ENCODE measurements around the gene KLF4.

The KLF4 gene

DNA sequence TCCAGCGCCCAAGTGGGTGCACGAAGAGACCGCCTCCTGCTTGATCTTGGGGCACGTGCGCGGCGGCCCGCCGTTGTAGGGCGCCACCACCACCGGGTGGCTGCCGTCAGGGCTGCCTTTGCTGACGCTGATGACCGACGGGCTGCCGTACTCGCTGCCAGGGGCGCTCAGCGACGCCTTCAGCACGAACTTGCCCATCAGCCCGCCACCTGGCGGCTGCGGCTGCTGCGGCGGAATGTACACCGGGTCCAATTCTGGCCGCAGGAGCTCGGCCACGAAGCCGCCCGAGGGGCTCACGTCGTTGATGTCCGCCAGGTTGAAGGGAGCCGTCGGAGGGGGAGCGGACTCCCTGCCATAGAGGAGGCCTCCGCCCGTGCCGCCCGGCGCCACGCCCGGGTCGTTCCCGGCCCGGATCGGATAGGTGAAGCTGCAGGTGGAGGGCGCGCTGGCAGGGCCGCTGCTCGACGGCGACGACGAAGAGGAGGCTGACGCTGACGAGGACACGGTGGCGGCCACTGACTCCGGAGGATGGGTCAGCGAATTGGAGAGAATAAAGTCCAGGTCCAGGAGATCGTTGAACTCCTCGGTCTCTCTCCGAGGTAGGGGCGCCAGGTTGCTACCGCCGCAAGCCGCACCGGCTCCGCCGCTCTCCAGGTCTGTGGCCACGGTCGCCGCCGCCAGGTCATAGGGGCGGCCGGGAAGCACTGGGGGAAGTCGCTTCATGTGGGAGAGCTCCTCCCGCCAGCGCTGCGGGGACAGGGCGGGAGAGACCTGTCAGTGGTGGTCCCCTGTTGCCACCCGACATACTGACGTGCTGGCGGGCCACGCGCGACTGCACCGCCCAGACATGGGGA is 1.8 kb downstream of the KLF4 start:
- Histone ChIP-seq H3K27ac (ENCODE audit: low read depth, low read length, severe bottlenecking) (no peak overlapping the region), H3K4me3 (ENCODE audit: extremely low read depth, insufficient read depth, low read length, poor library complexity, severe bottlenecking) (peak overlapping the region; percentile 38)
- WGBS, 2 experiments (ENCODE audit: insufficient coverage in 2 of 2), result 1 to 4% methylated on average over 75 to 84 of the region's 91 CpGs

DNA sequence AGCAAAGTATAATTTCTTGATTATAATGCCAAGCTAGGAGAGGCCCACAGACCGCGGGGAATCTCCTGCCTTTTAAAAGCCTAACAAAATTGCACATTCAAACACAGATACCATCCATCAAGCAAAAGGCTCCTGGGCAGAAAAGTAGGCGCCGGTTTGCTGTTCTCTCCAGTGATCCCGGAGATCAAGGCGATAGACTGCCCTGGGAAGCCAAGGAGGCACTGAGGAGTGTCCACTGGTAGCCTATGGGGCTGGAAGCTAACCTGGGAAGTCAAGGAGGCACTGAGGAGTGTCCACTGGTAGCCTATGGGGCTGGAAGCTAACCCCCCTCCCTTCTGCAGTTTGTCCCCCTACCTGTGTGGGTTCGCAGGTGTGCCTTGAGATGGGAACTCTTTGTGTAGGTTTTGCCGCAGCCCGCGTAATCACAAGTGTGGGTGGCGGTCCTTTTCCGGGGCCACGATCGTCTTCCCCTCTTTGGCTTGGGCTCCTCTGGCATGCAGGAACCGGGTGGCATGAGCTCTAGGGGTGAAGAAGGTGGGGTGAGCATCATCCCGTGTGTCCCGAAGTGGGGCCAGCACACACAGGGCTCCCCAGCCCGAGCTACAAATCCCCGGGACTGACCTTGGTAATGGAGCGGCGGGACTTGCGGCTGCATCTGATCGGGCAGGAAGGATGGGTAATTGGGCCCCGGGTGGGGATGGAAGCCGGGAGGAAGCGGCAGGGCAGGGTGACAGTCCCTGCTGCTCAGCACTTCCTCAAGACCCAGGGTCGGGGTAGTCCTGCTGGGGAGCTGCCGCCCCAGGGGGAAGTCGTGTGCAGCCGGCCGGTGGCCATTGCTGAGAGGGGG is 2.7 kb downstream of the KLF4 start:
- H3K4me1 ChIP-seq (ENCODE audit: control insufficient read depth, insufficient read depth, low read length, poor library complexity, severe bottlenecking), result peaks cover 4% of the 10 kb centered on the region
- H3K27ac ChIP-seq (ENCODE audit: low read depth, low read length, severe bottlenecking), result no peak overlapping the region
- no peaks in the 10 kb centered on the region for H3K9me3 ChIP-seq (ENCODE audit: control insufficient read depth, low read length)
- no peaks in the 10 kb centered on the region for H3K36me3 ChIP-seq (ENCODE audit: control insufficient read depth, insufficient read depth, low read length)
- no peak overlapping the region for H3K4me3 ChIP-seq (ENCODE audit: extremely low read depth, insufficient read depth, low read length, poor library complexity, severe bottlenecking)
- 41 to 68% methylated on average over 20 to 26 of the region's 31 CpGs for WGBS, 2 experiments (ENCODE audit: insufficient coverage in 2 of 2)

More for the DNA sequence above, 1.8 kb downstream of the KLF4 start:
- Histone ChIP-seq H3K4me1 (ENCODE audit: control insufficient read depth, insufficient read depth, low read length, poor library complexity, severe bottlenecking) (peaks cover 4% of the 10 kb centered on the region), H3K9me3 (ENCODE audit: control insufficient read depth, low read length) (no peaks in the 10 kb centered on the region), H3K36me3 (ENCODE audit: control insufficient read depth, insufficient read depth, low read length) (no peaks in the 10 kb centered on the region)

DNA sequence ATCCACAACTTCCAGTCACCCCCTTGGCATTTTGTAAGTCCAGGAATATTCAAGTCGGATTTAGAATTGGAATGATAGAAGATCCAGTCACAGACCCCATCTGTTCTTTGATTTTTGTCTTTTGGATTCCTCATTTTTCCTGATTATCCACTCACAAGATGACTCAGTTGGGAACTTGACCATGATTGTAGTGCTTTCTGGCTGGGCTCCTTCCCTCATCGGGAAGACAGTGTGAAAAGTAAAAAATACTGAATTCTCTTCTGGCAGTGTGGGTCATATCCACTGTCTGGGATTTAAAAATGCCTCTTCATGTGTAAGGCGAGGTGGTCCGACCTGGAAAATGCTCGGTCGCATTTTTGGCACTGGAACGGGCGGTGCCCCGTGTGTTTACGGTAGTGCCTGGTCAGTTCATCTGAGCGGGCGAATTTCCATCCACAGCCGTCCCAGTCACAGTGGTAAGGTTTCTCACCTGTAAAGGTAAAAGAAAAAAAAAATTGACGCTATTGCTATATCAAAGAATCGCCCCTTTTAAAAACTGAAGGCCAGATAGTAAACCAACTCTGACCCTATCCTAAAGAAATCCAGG is 4.0 kb downstream of the KLF4 start:
- 95 to 96% methylated on average over 11 of the region's 15 CpGs for WGBS, 2 experiments (ENCODE audit: insufficient coverage in 2 of 2)
- no peak overlapping the region for H3K4me3 ChIP-seq (ENCODE audit: extremely low read depth, insufficient read depth, low read length, poor library complexity, severe bottlenecking)
- no peak overlapping the region for H3K27ac ChIP-seq (ENCODE audit: low read depth, low read length, severe bottlenecking)
- peaks cover 4% of the 10 kb centered on the region for H3K4me1 ChIP-seq (ENCODE audit: control insufficient read depth, insufficient read depth, low read length, poor library complexity, severe bottlenecking)
- no peaks in the 10 kb centered on the region for H3K9me3 ChIP-seq (ENCODE audit: control insufficient read depth, low read length)
- H3K36me3 ChIP-seq (ENCODE audit: control insufficient read depth, insufficient read depth, low read length), result no peaks in the 10 kb centered on the region

DNA sequence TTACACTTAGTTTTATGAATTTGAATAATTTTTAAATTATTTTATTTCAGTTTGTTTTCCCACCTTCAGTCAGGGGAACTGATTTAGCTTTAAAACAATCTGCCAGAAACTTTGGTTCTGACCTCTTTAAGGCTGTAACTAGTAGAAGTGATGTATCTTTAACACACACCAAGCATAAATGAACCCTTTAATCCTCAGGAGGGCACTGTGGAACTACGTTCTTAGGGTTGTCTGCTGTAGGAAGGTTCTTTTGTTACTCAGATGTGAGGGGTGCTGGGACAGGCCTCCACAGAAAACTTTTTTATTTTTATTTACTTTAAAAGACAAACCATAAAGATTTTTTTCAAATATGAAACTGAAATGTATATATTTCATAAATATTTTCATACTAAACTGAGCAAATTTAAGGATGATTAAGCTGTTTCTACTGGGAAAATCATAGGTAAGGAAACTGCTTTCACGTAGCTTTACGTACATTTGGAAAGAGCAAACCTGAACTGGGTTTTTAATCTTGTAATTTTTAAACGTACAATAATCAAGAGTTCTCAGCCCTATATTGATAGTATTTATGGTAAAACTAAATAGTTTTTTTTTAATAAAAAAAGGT is 5.3 kb downstream of the KLF4 start:
- WGBS, 2 experiments (ENCODE audit: insufficient coverage in 2 of 2), result no CpG with 5 or more reads among the region's 4 CpGs
- Histone ChIP-seq H3K9me3 (ENCODE audit: control insufficient read depth, low read length) (no peaks in the 10 kb centered on the region), H3K36me3 (ENCODE audit: control insufficient read depth, insufficient read depth, low read length) (no peaks in the 10 kb centered on the region), H3K4me3 (ENCODE audit: extremely low read depth, insufficient read depth, low read length, poor library complexity, severe bottlenecking) (no peak overlapping the region), H3K4me1 (ENCODE audit: control insufficient read depth, insufficient read depth, low read length, poor library complexity, severe bottlenecking) (peaks cover 4% of the 10 kb centered on the region), H3K27ac (ENCODE audit: low read depth, low read length, severe bottlenecking) (no peak overlapping the region)

GRCh38 chr9:107483666-107484065 is 5.9 kb downstream of the KLF4 start:
- Histone ChIP-seq H3K4me3 (ENCODE audit: extremely low read depth, insufficient read depth, low read length, poor library complexity, severe bottlenecking) (no peak overlapping the region), H3K4me1 (ENCODE audit: control insufficient read depth, insufficient read depth, low read length, poor library complexity, severe bottlenecking) (no peaks in the 10 kb centered on the region), H3K9me3 (ENCODE audit: control insufficient read depth, low read length) (no peaks in the 10 kb centered on the region), H3K27ac (ENCODE audit: low read depth, low read length, severe bottlenecking) (no peak overlapping the region), H3K36me3 (ENCODE audit: control insufficient read depth, insufficient read depth, low read length) (no peaks in the 10 kb centered on the region)
- 43 to 80% methylated on average over 1 of the region's 2 CpGs for WGBS, 2 experiments (ENCODE audit: insufficient coverage in 2 of 2)

- Histone ChIP-seq H3K4me3 (ENCODE audit: extremely low read depth, insufficient read depth, low read length, poor library complexity, severe bottlenecking) (no peak overlapping the region), H3K36me3 (ENCODE audit: control insufficient read depth, insufficient read depth, low read length) (no peaks in the 10 kb centered on the region), H3K27ac (ENCODE audit: low read depth, low read length, severe bottlenecking) (no peak overlapping the region), H3K4me1 (ENCODE audit: control insufficient read depth, insufficient read depth, low read length, poor library complexity, severe bottlenecking) (no peaks in the 10 kb centered on the region), H3K9me3 (ENCODE audit: control insufficient read depth, low read length) (no peaks in the 10 kb centered on the region)
- no CpG with 5 or more reads among the region's 4 CpGs for WGBS, 2 experiments (ENCODE audit: insufficient coverage in 2 of 2)
Measured at GRCh38 chr9:107481035-107481434, 8.5 kb downstream of the KLF4 start.

DNA sequence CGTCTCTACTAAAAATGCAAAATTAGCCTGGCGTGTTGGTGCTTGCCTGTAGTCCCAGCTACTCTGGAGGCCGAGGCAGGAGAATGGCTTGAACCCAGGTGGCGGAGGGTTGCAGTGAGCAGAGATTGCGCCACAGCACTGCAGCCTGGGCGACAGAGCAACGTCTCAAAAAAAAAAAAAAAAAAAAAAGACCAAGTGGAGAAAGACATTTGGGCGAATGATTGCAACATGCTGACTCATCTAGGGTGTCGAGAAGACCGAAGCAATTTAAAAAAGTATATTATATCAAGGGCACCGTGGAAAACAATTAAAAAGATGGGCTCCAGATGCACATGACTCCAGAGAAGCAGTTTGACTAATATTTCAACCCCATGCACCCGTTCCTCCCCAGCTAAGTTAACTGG is 9.2 kb downstream of the KLF4 start:
- no peaks in the 10 kb centered on the region for H3K4me1 ChIP-seq (ENCODE audit: control insufficient read depth, insufficient read depth, low read length, poor library complexity, severe bottlenecking)
- 85 to 95% methylated on average over 7 to 12 of the region's 12 CpGs for WGBS, 2 experiments (ENCODE audit: insufficient coverage in 2 of 2)
- H3K9me3 ChIP-seq (ENCODE audit: control insufficient read depth, low read length), result no peaks in the 10 kb centered on the region
- H3K36me3 ChIP-seq (ENCODE audit: control insufficient read depth, insufficient read depth, low read length), result no peaks in the 10 kb centered on the region
- no peak overlapping the region for H3K27ac ChIP-seq (ENCODE audit: low read depth, low read length, severe bottlenecking)
- no peak overlapping the region for H3K4me3 ChIP-seq (ENCODE audit: extremely low read depth, insufficient read depth, low read length, poor library complexity, severe bottlenecking)

- 100% methylated on average over 3 of the region's 4 CpGs for WGBS, 2 experiments (ENCODE audit: insufficient coverage in 2 of 2)
- H3K9me3 ChIP-seq (ENCODE audit: control insufficient read depth, low read length), result no peaks in the 10 kb centered on the region
- H3K4me1 ChIP-seq (ENCODE audit: control insufficient read depth, insufficient read depth, low read length, poor library complexity, severe bottlenecking), result no peaks in the 10 kb centered on the region
- no peak overlapping the region for H3K27ac ChIP-seq (ENCODE audit: low read depth, low read length, severe bottlenecking)
- no peak overlapping the region for H3K4me3 ChIP-seq (ENCODE audit: extremely low read depth, insufficient read depth, low read length, poor library complexity, severe bottlenecking)
- H3K36me3 ChIP-seq (ENCODE audit: control insufficient read depth, insufficient read depth, low read length), result no peaks in the 10 kb centered on the region
Measured at GRCh38 chr9:107478805-107479204, 10.8 kb downstream of the KLF4 start.

DNA sequence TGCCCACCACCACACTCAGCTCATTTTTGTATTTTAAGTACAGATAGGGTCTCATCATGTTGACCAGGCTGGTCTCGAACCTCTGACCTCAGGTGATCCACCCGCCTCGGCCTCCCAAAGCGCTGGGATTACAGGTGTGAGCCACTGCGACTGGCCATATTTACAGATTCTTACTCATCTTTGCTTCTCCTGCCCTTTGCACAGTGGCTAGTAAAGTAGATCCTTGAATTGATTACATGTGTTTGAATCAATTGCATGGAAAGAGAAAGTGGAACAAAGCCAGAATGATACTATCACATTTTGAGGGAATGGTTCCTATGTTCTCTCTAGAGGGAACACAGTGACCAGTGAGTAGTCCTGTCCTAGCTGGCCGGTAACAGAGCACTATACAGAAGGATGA is 15.4 kb downstream of the KLF4 start:
- H3K27ac ChIP-seq (ENCODE audit: low read depth, low read length, severe bottlenecking), result no peak overlapping the region
- no peaks in the 10 kb centered on the region for H3K36me3 ChIP-seq (ENCODE audit: control insufficient read depth, insufficient read depth, low read length)
- H3K4me3 ChIP-seq (ENCODE audit: extremely low read depth, insufficient read depth, low read length, poor library complexity, severe bottlenecking), result no peak overlapping the region
- no peaks in the 10 kb centered on the region for H3K9me3 ChIP-seq (ENCODE audit: control insufficient read depth, low read length)
- no peaks in the 10 kb centered on the region for H3K4me1 ChIP-seq (ENCODE audit: control insufficient read depth, insufficient read depth, low read length, poor library complexity, severe bottlenecking)
- WGBS, 2 experiments (ENCODE audit: insufficient coverage in 2 of 2), result 96 to 97% methylated on average over 5 of the region's 6 CpGs

- Histone ChIP-seq H3K9me3 (ENCODE audit: control insufficient read depth, low read length) (no peaks in the 10 kb centered on the region), H3K4me1 (ENCODE audit: control insufficient read depth, insufficient read depth, low read length, poor library complexity, severe bottlenecking) (no peaks in the 10 kb centered on the region), H3K27ac (ENCODE audit: low read depth, low read length, severe bottlenecking) (no peak overlapping the region), H3K36me3 (ENCODE audit: control insufficient read depth, insufficient read depth, low read length) (no peaks in the 10 kb centered on the region), H3K4me3 (ENCODE audit: extremely low read depth, insufficient read depth, low read length, poor library complexity, severe bottlenecking) (no peak overlapping the region)
- WGBS, 2 experiments (ENCODE audit: insufficient coverage in 2 of 2), result 63 to 66% methylated on average over 5 of the region's 9 CpGs
Measured at GRCh38 chr9:107472581-107473340, 16.8 kb downstream of the KLF4 start.

Measured in mesodermal cell (in vitro differentiated cells).